MCF 10A (cell line): ENCODE measurements around the gene GPR149. TPM values are rescaled to one million over a fixed set of nuclear protein-coding genes. Genes with fewer than 3 reads are reported as not detected.

Source experiments
- BruUV-seq: library from RNA; stranded (reverse); fragments of 400-500 nt; replicated peaks from 2 replicates; lab custom pipeline; 2021; lab: Mats Ljungman, UMichigan
- CTCF ChIA-PET: fragments of 300-600 bp; sonication (Branson Sonifier 250); formaldehyde crosslinking; extraction: SDS; loops from one replicate; lab custom pipeline; 2021; ENCODE audit warnings: antibody characterized with exemption, inconsistent platforms; lab: Yijun Ruan, JAX
- POLR2A ChIA-PET: fragments of 300-600, 350-650 bp; sonication (Branson Sonifier 250); formaldehyde crosslinking; extraction: SDS; loops from one replicate; lab custom pipeline; 2020; ENCODE audit warnings: antibody characterized with exemption, inconsistent platforms; lab: Yijun Ruan, JAX
- DNase-seq: peaks from one replicate; pipeline ENCODE4 v3.0.0-alpha.2; 2018; ENCODE audit not compliant: unreplicated experiment
- H3K27ac Mint-ChIP-seq: one replicate; pipeline ENCODE4 v1.8.0; 2022; ENCODE audit warnings: mild to moderate bottlenecking, low read depth, mixed read lengths; ENCODE audit not compliant: unreplicated experiment
- H3K27me3 Mint-ChIP-seq: one replicate; pipeline ENCODE4 v1.8.0; 2022; ENCODE audit warnings: mixed read lengths; ENCODE audit not compliant: insufficient read depth, unreplicated experiment
- H3K36me3 Mint-ChIP-seq: one replicate; pipeline ENCODE4 v1.8.0; 2022; ENCODE audit warnings: mild to moderate bottlenecking, moderate library complexity, mixed read lengths; ENCODE audit not compliant: insufficient read depth, unreplicated experiment
- H3K4me1 Mint-ChIP-seq: one replicate; pipeline ENCODE4 v1.8.0; 2022; ENCODE audit warnings: mixed read lengths; ENCODE audit not compliant: insufficient read depth, unreplicated experiment
- H3K4me3 Mint-ChIP-seq: one replicate; pipeline ENCODE4 v1.8.0; 2022; ENCODE audit warnings: mild to moderate bottlenecking, moderate library complexity, mixed read lengths; ENCODE audit not compliant: unreplicated experiment
- H3K9me3 Mint-ChIP-seq: one replicate; pipeline ENCODE4 v1.8.0; 2022; ENCODE audit warnings: mixed read lengths; ENCODE audit not compliant: unreplicated experiment
- CTCF ChIP-seq: fragments of 200-600 bp; IDR thresholded peaks from one replicate; pipeline ENCODE4 v1.8.0; 2022; ENCODE audit warnings: antibody characterized with exemption, mild to moderate bottlenecking; ENCODE audit not compliant: unreplicated experiment
- intact Hi-C: fragments of 100-400 bp; cut with micrococcal nuclease; formaldehyde crosslinking; loops from 2 replicates; pipeline ENCODE4 v1.14.1; 2022
- total RNA-seq: library from RNA; stranded (reverse); gene quantifications from 2 replicates; pipeline ENCODE4 v1.2.3, GENCODE V29; 2022

Gene GPR149
- total RNA-seq, 1 experiment from 2014 or later = not detected

DNA sequence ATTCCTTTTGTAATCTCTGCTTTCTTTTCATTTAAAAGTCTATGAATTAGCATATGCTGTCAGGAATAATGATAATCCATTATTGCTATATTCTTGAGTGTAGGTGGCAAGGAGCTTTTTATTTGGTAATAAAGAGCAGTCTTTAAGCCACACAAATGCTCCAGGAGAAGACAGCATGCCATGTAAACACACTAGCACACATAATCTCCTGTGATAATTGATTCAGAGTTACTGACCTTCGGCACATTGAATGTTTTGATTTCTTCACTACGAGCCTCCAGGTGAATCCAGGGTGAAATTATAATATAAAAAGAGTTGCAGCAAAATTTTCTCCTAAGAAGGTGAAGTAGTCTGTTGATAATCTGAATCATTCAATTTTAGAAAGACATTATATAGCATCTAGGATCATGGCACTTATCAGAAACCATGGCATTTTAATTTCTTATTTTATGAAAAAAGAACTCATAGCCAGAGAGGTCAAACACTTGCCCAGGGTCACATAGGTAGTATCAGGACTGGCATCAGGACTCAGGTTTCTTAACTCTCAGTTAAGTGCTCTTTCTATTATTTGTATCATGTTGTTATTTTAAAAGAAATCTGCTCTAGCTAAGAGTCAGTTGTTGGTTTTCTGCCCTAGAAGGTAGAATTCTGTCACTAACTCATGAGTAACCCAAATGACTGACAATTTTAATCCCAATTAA, 84.4 kb downstream of the GPR149 start:
- H3K9me3 Mint-ChIP-seq = no peaks in the 10 kb centered on the region
- BruUV-seq = no TSS peak
- TF ChIP-seq CTCF = no peak
- peaks cover 11% of the 10 kb centered on the region for H3K27me3 Mint-ChIP-seq
- no peaks in the 10 kb centered on the region for H3K4me1 Mint-ChIP-seq
- DNase-seq = no peak
- H3K27ac Mint-ChIP-seq = no peak overlapping the region
- H3K4me3 Mint-ChIP-seq = no peak overlapping the region
- CTCF ChIA-PET = no interaction called here
- H3K36me3 Mint-ChIP-seq = no peaks in the 10 kb centered on the region
- POLR2A ChIA-PET = no interaction called here
- intact Hi-C loops = no loop called here

DNA sequence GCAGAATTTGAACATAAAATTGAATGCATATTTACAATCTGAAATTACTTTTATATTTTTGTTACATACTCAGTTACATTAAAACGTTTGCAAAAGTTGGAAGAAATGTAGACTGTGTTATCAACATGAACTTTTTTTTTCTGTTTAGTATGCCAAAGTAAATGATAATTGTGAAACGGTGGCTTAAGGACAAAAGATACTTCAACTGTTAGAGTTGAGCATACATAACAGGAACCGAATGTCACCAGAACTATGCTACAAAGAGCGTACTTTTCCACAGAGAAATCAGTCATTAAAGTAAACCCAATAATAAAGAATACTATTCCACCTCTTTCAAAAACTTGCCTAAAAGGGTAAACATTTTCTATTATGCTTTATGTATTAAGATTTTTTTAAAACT, 91.4 kb downstream of the GPR149 start:
- intact Hi-C loops = loop anchor here (5.0 kb wide), 1 partner anchor 984 kb away; no protein-coding TSS in a partner anchor
- no peak overlapping the region for H3K4me3 Mint-ChIP-seq
- POLR2A ChIA-PET = interaction anchor here (0.7 kb wide), 1 partner anchor 83 kb away, joined by 3 read pairs; no protein-coding TSS in a partner anchor
- H3K9me3 Mint-ChIP-seq = no peaks in the 10 kb centered on the region
- TF ChIP-seq CTCF = no peak
- DNase-seq = no peak
- CTCF ChIA-PET = no interaction called here
- H3K4me1 Mint-ChIP-seq = no peaks in the 10 kb centered on the region
- no peaks in the 10 kb centered on the region for H3K27me3 Mint-ChIP-seq
- BruUV-seq = no TSS peak
- H3K27ac Mint-ChIP-seq = no peak overlapping the region
- no peaks in the 10 kb centered on the region for H3K36me3 Mint-ChIP-seq

GRCh38 chr3:154338008-154338407, 92.0 kb downstream of the GPR149 start:
- no peak for DNase-seq
- ChIA-PET POLR2A (no interaction called here), CTCF (no interaction called here)
- Mint-ChIP-seq H3K4me1 (no peaks in the 10 kb centered on the region), H3K27ac (no peak overlapping the region), H3K27me3 (no peaks in the 10 kb centered on the region), H3K4me3 (no peak overlapping the region), H3K9me3 (no peaks in the 10 kb centered on the region), H3K36me3 (no peaks in the 10 kb centered on the region)
- no peak for TF ChIP-seq CTCF
- intact Hi-C loops = loop anchor here (5.0 kb wide), 1 partner anchor 984 kb away; no protein-coding TSS in a partner anchor
- no TSS peak for BruUV-seq

DNA sequence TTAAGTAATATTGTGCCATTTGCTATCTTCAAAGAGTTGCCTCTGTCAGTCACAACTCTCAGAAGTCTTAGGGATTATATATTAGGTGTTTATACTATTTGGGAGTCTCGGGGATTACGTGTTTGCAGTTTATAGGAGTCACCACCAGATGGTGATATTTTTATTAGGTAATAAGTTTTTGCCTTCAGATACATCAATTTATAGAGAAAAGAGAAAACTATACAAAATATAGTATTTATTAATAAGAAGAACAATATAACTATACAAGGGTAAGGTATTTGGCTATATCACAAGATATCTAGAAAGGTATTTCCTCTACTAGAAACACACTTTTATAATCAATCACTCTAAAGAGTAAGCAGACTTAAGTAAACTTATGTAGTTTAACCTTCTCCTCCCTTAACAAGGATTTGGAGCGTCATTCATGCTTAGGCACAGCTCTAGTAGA, 95.0 kb downstream of the GPR149 start:
- TF ChIP-seq CTCF = peak; percentile 36
- ChIA-PET POLR2A (no interaction called here), CTCF (interaction anchor here (0.6 to 2.7 kb wide), 6 partner anchors 8 to 1270 kb away, joined by 3 to 9 read pairs (median 6); no protein-coding TSS in a partner anchor)
- no peak overlapping the region for H3K4me3 Mint-ChIP-seq
- intact Hi-C loops = loop anchor here (1.0 to 5.0 kb wide), 3 partner anchors 395 to 987 kb away; no protein-coding TSS in a partner anchor
- no peaks in the 10 kb centered on the region for H3K36me3 Mint-ChIP-seq
- H3K27me3 Mint-ChIP-seq = no peaks in the 10 kb centered on the region
- no peak overlapping the region for H3K27ac Mint-ChIP-seq
- peak; percentile 50 for DNase-seq
- no TSS peak for BruUV-seq
- no peaks in the 10 kb centered on the region for H3K4me1 Mint-ChIP-seq
- no peaks in the 10 kb centered on the region for H3K9me3 Mint-ChIP-seq
